K562 (cell line): ENCODE measurements around the gene BRWD1. TPM values are rescaled to one million over a fixed set of nuclear protein-coding genes. Genes with fewer than 3 reads are reported as not detected.

Experiments used
- ATAC-seq: fragments of 200-7000 bp; cut with Tn5 transposase; 3 replicates; pipeline ENCODE4 v1.9.1; 2020; ENCODE audit warnings: moderate library complexity
- BruUV-seq: library from RNA; stranded (reverse); fragments of 400-500 nt; replicated peaks from 2 replicates; lab custom pipeline; 2021; lab: Mats Ljungman, UMichigan
- CTCF ChIA-PET: fragments of 300-600 bp; formaldehyde crosslinking; extraction: SDS; loops from one replicate; lab custom pipeline; 2021; ENCODE audit warnings: low intra/inter-chr PET ratio; lab: Yijun Ruan, JAX
- POLR2A ChIA-PET: fragments of 300-600, 350-650 bp; sonication (Branson Sonifier 250); formaldehyde crosslinking; extraction: SDS; loops from one replicate; lab custom pipeline; 2021; ENCODE audit warnings: antibody characterized with exemption, inconsistent platforms; lab: Yijun Ruan, JAX
- DNase-seq, 4 experiments: peaks; one replicate each; pipeline versions ENCODE4 v3.0.0 to v3.0.0-alpha.2; 2011 to 2018; ENCODE audit warnings: low spot score in 3 of 4, mixed read lengths in 3 of 4; ENCODE audit errors: extremely low read depth in 1 of 4
- FAIRE-seq: peaks from 2 replicates; lab custom pipeline; 2011; peaks lifted over from hg19 to GRCh38; lab: Jason Lieb, UNC
- H2AFZ ChIP-seq: 2 replicates; pipeline ENCODE4 v1.6.0; 2011; ENCODE audit warnings: low read depth, low read length, control low read depth, inconsistent platforms
- H3K27ac ChIP-seq: fragments of 200-600 bp; 3 replicates; pipeline ENCODE4 v1.8.0; 2011; ENCODE audit warnings: low read depth, mild to moderate bottlenecking, control low read depth, inconsistent platforms, low read length, moderate library complexity, mixed read lengths; ENCODE audit errors: extremely low read depth
- H3K27me3 ChIP-seq, 2 experiments: fragments of 300-600 bp in 1 of 2; 2 replicates in 1 of 2; 3 replicates in 1 of 2; pipeline versions ENCODE4 v1.6.0 to v1.8.0; 2011; ENCODE audit warnings: inconsistent platforms in 2 of 2, low read length in 2 of 2, mild to moderate bottlenecking in 1 of 2, mixed read lengths in 1 of 2, moderate library complexity in 1 of 2; ENCODE audit not compliant: control insufficient read depth in 2 of 2, insufficient read depth in 2 of 2
- H3K36me3 ChIP-seq: fragments of 300-600 bp; 3 replicates; pipeline ENCODE4 v1.8.0; 2011; ENCODE audit warnings: mild to moderate bottlenecking, low read length, inconsistent platforms; ENCODE audit not compliant: control insufficient read depth, insufficient read depth
- H3K4me1 ChIP-seq, 2 experiments: fragments of 200-600 bp in 1 of 2; replicated peaks in 1 of 2; 2 replicates in 1 of 2; 3 replicates in 1 of 2; pipeline versions ENCODE4 v1.5.1 to v1.8.0; 2011; ENCODE audit warnings: inconsistent platforms in 2 of 2, low read length in 2 of 2, mild to moderate bottlenecking in 1 of 2, mixed read lengths in 1 of 2, moderate library complexity in 1 of 2; ENCODE audit not compliant: control insufficient read depth in 2 of 2, insufficient read depth in 2 of 2
- H3K4me2 ChIP-seq: 2 replicates; pipeline ENCODE4 v1.6.1; 2011; ENCODE audit warnings: low read length, control low read depth, inconsistent platforms, mixed read lengths; ENCODE audit not compliant: insufficient read depth
- H3K4me3 ChIP-seq: fragments of 200-600 bp; sonication (generic), shearing (Covaris generic); 2 replicates; pipeline ENCODE4 v1.5.1; 2016; ENCODE audit warnings: control low read depth, inconsistent platforms
- H3K79me2 ChIP-seq: fragments of 200-600 bp; 3 replicates; pipeline ENCODE4 v1.8.0; 2011; ENCODE audit warnings: low read length, inconsistent platforms; ENCODE audit not compliant: control insufficient read depth, insufficient read depth
- H3K9ac ChIP-seq, 2 experiments: 2 replicates each; pipeline versions ENCODE4 v1.6.0 to v1.6.1; 2011; ENCODE audit warnings: low read depth in 2 of 2, low read length in 2 of 2, control low read depth in 1 of 2, inconsistent platforms in 1 of 2, mild to moderate bottlenecking in 1 of 2, mixed read lengths in 1 of 2; ENCODE audit not compliant: insufficient read depth in 1 of 2
- H3K9me1 ChIP-seq: one replicate; pipeline ENCODE4 v1.6.0; 2011; ENCODE audit warnings: inconsistent platforms, mild to moderate bottlenecking, low read length, moderate library complexity; ENCODE audit not compliant: control insufficient read depth, insufficient read depth
- H3K9me3 ChIP-seq: replicated peaks from 2 replicates; pipeline ENCODE4 v1.5.1; 2011; ENCODE audit warnings: low read depth, low read length, inconsistent platforms; ENCODE audit not compliant: control insufficient read depth, insufficient read depth
- H4K20me1 ChIP-seq: replicated peaks from 2 replicates; pipeline ENCODE4 v1.6.1; 2011; ENCODE audit warnings: low read length, inconsistent platforms, mixed read lengths; ENCODE audit not compliant: control insufficient read depth, insufficient read depth
- C11orf30 ChIP-seq: fragments of 450-650 bp; IDR thresholded peaks from 2 replicates; pipeline ENCODE4 v1.6.1; 2016; ENCODE audit warnings: low read depth, mild to moderate bottlenecking
- HDAC3 ChIP-seq: fragments of 450-650 bp; IDR thresholded peaks from 2 replicates; pipeline ENCODE4 v1.6.1; 2018; ENCODE audit warnings: borderline replicate concordance, mild to moderate bottlenecking, moderate library complexity; ENCODE audit not compliant: partially characterized antibody
- MAFF ChIP-seq: IDR thresholded peaks from 2 replicates; pipeline ENCODE4 v1.6.1; 2012; ENCODE audit warnings: low read length, improper control_type of control experiment
- MAFG ChIP-seq: fragments of 450-650 bp; conservative IDR thresholded peaks from 2 replicates; pipeline ENCODE4 v1.6.1; 2016; ENCODE audit warnings: missing genetic modification characterization, missing compliant biosample characterization
- MAFK ChIP-seq: IDR thresholded peaks from 2 replicates; pipeline ENCODE4 v1.6.1; 2011; ENCODE audit warnings: low read length, improper control_type of control experiment
- NFE2L1 ChIP-seq: fragments of 450-650 bp; IDR thresholded peaks from 2 replicates; pipeline ENCODE4 v1.6.1; 2016; ENCODE audit warnings: missing genetic modification characterization, low read depth, mild to moderate bottlenecking, missing compliant biosample characterization, moderate library complexity, borderline replicate concordance
- RBFOX2 ChIP-seq: fragments of 200-400 bp; formaldehyde crosslinking; IDR thresholded peaks from 2 replicates; pipeline ENCODE4 v1.6.1; 2017; ENCODE audit warnings: low read depth, mild to moderate bottlenecking, low read length, moderate library complexity
- TAF7 ChIP-seq: fragments of 450-650 bp; IDR thresholded peaks from 2 replicates; pipeline ENCODE4 v1.6.1; 2016; ENCODE audit warnings: missing genetic modification characterization, missing compliant biosample characterization
- ZKSCAN8 ChIP-seq: fragments of 200-800 bp; sonication (Bioruptor generic); IDR thresholded peaks from 2 replicates; pipeline ENCODE4 v1.6.1; 2016; ENCODE audit warnings: missing genetic modification characterization, missing compliant biosample characterization
- ZNF316 ChIP-seq: fragments of 450-650 bp; IDR thresholded peaks from 2 replicates; pipeline ENCODE4 v1.6.1; 2016
- ZNF780A ChIP-seq: fragments of 250-450 bp; sonication (Bioruptor Pico); IDR thresholded peaks from 2 replicates; pipeline ENCODE4 v1.5.0; 2021; ENCODE audit warnings: mild to moderate bottlenecking
- WGBS: fragments of 100-300 bp; shearing (Covaris generic); methylation state at CpG from one replicate; pipeline ENCODE4 v1.1.6; 2016; ENCODE audit warnings: low coverage, mixed read lengths; ENCODE audit not compliant: insufficient coverage; ENCODE audit errors: missing lambda C conversion rate; 5-methylcytosine and 5-hydroxymethylcytosine counted together
- in situ Hi-C: fragments of 300-500 bp; cut with MboI; formaldehyde crosslinking; loops from 4 replicates; pipeline ENCODE4 v1.15.0; 2018; ENCODE audit warnings: inconsistent platforms, mixed read lengths
- intact Hi-C: fragments of 100-400 bp; cut with micrococcal nuclease; formaldehyde crosslinking; loops from 2 replicates; pipeline ENCODE4 v1.14.2; 2022
- polyA plus RNA-seq, 8 experiments: library from polyadenylated mRNA; depleted of rRNA in 4 of 8; stranded (reverse) in 5 of 8; unstranded in 3 of 8; fragments of >200 nt; fragmentation: Nextera tagmentation in 2 of 8; fragmentation: Illumina TruSeq in 1 of 8; extraction: Ambion mirVana in 2 of 8; extraction: Trizol in 1 of 8; gene quantifications; 2 replicates each; pipeline versions ENCODE4 v1.2.1 to v1.2.3, GENCODE V29; 2011 to 2014; ENCODE audit warnings: inconsistent platforms in 1 of 8, missing spikeins in 1 of 8
- total RNA-seq, 7 experiments: library from RNA; depleted of rRNA in 6 of 7; stranded (reverse); fragments of >200 nt in 6 of 7; fragmentation: Illumina TruSeq in 2 of 7; extraction: Trizol in 2 of 7; gene quantifications; 2 replicates each; pipeline versions ENCODE4 v1.2.1 to v1.2.3, GENCODE V29; 2011 to 2021; ENCODE audit warnings: low replicate concordance in 1 of 7
- TF ChIP-seq, protein P1 (sequence below), 2 experiments: fragments of 450-650 bp in 1 of 2; sonication (generic) in 1 of 2; formaldehyde crosslinking in 1 of 2; IDR thresholded peaks; 2 replicates each; pipeline versions ENCODE4 v1.7.1 to v1.9.0; 2016 to 2022; ENCODE audit warnings: inconsistent platforms in 1 of 2, mild to moderate bottlenecking in 1 of 2, missing genetic modification reagents in 1 of 2

Gene BRWD1
- total and polyA plus RNA-seq, 9 of the 15 experiments (the other 6 are each of a cell fraction or from before 2014, with no cell fraction given): 10.1 to 60.2 (median 34.1) TPM

DNA sequence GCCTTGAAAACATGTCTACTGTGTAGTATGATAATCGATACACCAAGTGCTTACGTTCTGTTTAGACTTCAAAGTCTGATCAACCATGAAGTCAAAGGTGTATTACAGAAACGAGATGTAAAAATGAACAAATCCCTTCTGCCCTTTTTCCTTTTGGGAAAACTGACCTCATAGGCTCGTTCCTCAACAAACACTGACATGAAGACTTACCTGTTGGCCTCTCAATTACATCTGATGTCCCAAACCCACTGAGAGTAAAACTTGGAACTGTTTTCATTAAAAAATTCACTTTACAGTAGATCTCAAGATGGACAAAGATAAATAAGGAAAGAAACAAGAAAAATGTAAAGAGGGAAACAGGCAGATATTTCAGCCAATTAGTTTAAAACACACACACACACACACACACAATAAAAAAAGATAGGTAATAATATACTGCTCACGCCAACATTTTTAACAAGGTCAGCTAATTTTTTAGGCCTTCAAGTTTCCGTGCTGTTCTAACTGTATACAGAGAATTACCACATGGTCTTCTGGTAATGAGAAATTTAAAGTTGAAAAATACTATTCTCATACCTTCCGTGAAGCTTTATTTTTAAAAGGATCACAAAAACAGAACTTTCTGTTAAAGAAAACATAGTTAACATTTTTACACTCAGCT is 33.4 kb upstream of the BRWD1 start:
- FAIRE-seq (no peak), ATAC-seq (no peak), DNase-seq (no peak)
- peak overlapping the region; percentile 81; the same call in 1 of the 2 replicates for H3K4me3 ChIP-seq
- peaks cover 66% of the 10 kb centered on the region for H3K79me2 ChIP-seq
- 22% methylated on average over 7 of the region's 7 CpGs for WGBS
- CTCF ChIA-PET: no interaction called here
- H3K36me3 ChIP-seq: peaks cover 59% of the 10 kb centered on the region
- BruUV-seq: no TSS peak
- H4K20me1 ChIP-seq: peaks cover 11% of the 10 kb centered on the region
- H2AFZ ChIP-seq: no peak overlapping the region
- H3K27ac ChIP-seq: no peak overlapping the region; the same call in 2 of the 3 replicates
- H3K9ac ChIP-seq: peak overlapping the region in 1 of 2 experiments; percentile 94; a peak in 2 of 4 replicates
- H3K9me1 ChIP-seq: peaks cover 7% of the 10 kb centered on the region
- no peaks in the 10 kb centered on the region for H3K9me3 ChIP-seq
- peak overlapping the region; percentile 54 for H3K4me2 ChIP-seq
- intact Hi-C loops: no loop called here
- in situ Hi-C loops: no loop called here
- no peaks in the 10 kb centered on the region for H3K27me3 ChIP-seq
- H3K4me1 ChIP-seq: peaks cover 5 to 30% of the 10 kb centered on the region in 2 experiments
- POLR2A ChIA-PET: interaction anchor here (0.6 to 7.7 kb wide), 14 partner anchors 9 to 270 kb away, joined by 3 to 73 read pairs (median 4); partner anchors contain the start of genes BRWD1 and SH3BGR
- TF ChIP-seq C11orf30 (peak; percentile 90), HDAC3 (peak; percentile 39), NFE2L1 (tag) (no peak), TAF7 (tag) (no peak), MAFG (peak; percentile 77), ZNF316 (peak; percentile 95), MAFF (peak; percentile 77), RBFOX2 (0 out of 2 replicates have a peak, but pooled peaks have one; percentile 36), MAFK (peak; percentile 46; the same call in 1 of the 2 replicates), ZNF780A (no peak), ZKSCAN8 (0 out of 2 replicates have a peak, but pooled peaks have one; percentile 43)
- TF ChIP-seq, protein P1, sequence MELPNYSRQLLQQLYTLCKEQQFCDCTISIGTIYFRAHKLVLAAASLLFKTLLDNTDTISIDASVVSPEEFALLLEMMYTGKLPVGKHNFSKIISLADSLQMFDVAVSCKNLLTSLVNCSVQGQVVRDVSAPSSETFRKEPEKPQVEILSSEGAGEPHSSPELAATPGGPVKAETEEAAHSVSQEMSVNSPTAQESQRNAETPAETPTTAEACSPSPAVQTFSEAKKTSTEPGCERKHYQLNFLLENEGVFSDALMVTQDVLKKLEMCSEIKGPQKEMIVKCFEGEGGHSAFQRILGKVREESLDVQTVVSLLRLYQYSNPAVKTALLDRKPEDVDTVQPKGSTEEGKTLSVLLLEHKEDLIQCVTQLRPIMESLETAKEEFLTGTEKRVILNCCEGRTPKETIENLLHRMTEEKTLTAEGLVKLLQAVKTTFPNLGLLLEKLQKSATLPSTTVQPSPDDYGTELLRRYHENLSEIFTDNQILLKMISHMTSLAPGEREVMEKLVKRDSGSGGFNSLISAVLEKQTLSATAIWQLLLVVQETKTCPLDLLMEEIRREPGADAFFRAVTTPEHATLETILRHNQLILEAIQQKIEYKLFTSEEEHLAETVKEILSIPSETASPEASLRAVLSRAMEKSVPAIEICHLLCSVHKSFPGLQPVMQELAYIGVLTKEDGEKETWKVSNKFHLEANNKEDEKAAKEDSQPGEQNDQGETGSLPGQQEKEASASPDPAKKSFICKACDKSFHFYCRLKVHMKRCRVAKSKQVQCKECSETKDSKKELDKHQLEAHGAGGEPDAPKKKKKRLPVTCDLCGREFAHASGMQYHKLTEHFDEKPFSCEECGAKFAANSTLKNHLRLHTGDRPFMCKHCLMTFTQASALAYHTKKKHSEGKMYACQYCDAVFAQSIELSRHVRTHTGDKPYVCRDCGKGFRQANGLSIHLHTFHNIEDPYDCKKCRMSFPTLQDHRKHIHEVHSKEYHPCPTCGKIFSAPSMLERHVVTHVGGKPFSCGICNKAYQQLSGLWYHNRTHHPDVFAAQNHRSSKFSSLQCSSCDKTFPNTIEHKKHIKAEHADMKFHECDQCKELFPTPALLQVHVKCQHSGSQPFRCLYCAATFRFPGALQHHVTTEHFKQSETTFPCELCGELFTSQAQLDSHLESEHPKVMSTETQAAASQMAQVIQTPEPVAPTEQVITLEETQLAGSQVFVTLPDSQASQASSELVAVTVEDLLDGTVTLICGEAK (IDR thresholded peaks at IDR 0.05): 0 out of 2 replicates have a peak, but pooled peaks have one; percentile 7
- TF ChIP-seq, protein P1 (CRISPR knock-in tag; IDR thresholded peaks at IDR 0.05): no peak
